Measurements from ENCODE around the gene NOL8.

- TF ChIP-seq CTCF (IDR thresholded peaks at IDR 0.05 in 4 of 5, conservative IDR thresholded peaks at IDR 0.05 in 1 of 5), result peak in 1 of 5 experiments; percentile 24
- TF ChIP-seq POLR2A (IDR thresholded peaks at IDR 0.05), result peak in 1 of 2 donors; percentile 67
Observed at GRCh38 chr9:92325269-92325990, at the start of gene NOL8, which contains the start of gene CENPP.
